Suprapubic skin (tissue), 4 donors: ENCODE data around the gene PMEPA1. TPM values are rescaled to one million over a fixed set of nuclear protein-coding genes. Genes with fewer than 3 reads are reported as not detected.

Source experiments
- DNase-seq, 2 donors: peaks; one replicate each; pipeline ENCODE4 v3.0.0-alpha.2; 2019; ENCODE audit warnings: low spot score in 2 of 2
- H3K27ac ChIP-seq: fragments of 200-600 bp; sonication (generic); one replicate; pipeline ENCODE4 v1.5.1; 2019
- H3K27me3 ChIP-seq: fragments of 200-600 bp; sonication (generic); one replicate; pipeline ENCODE4 v1.5.1; 2019
- H3K36me3 ChIP-seq: fragments of 200-600 bp; sonication (generic); one replicate; pipeline ENCODE4 v1.5.1; 2019
- H3K4me1 ChIP-seq: fragments of 200-600 bp; sonication (generic); one replicate; pipeline ENCODE4 v1.5.1; 2019
- H3K4me3 ChIP-seq: fragments of 200-600 bp; sonication (generic); one replicate; pipeline ENCODE4 v1.5.1; 2019; ENCODE audit warnings: mild to moderate bottlenecking
- H3K9me3 ChIP-seq: fragments of 200-600 bp; sonication (generic); one replicate; pipeline ENCODE4 v1.5.1; 2019
- CTCF ChIP-seq, 2 donors: fragments of 200-600 bp in 1 of 2; fragments of 450-650 bp in 1 of 2; sonication (generic) in 1 of 2; IDR thresholded peaks; one replicate each; pipeline ENCODE4 v1.5.1; 2016 to 2019; ENCODE audit warnings: antibody characterized with exemption in 2 of 2, mild to moderate bottlenecking in 1 of 2, moderate library complexity in 1 of 2
- EP300 ChIP-seq: sonication (generic); formaldehyde crosslinking; IDR thresholded peaks from one replicate; pipeline ENCODE4 v1.6.1; 2017; ENCODE audit warnings: antibody characterized with exemption
- POLR2A ChIP-seq, 2 donors: fragments of 450-650 bp; IDR thresholded peaks; one replicate each; pipeline ENCODE4 v1.6.1; 2017; ENCODE audit warnings: antibody characterized with exemption in 2 of 2, mild to moderate bottlenecking in 2 of 2, moderate library complexity in 2 of 2
- POLR2AphosphoS5 ChIP-seq, 3 donors: sonication (generic); formaldehyde crosslinking; IDR thresholded peaks; one replicate each; pipeline ENCODE4 v1.6.1; 2017; ENCODE audit warnings: antibody characterized with exemption in 3 of 3
- WGBS: methylation state at CpG from one replicate; pipeline ENCODE4 v1.1.5; 2018; 5-methylcytosine and 5-hydroxymethylcytosine counted together
- total RNA-seq, 4 donors: library from RNA; depleted of rRNA; stranded (reverse); fragments of >200 nt; gene quantifications; one replicate each; pipeline ENCODE4 v1.1.0, GENCODE V29; 2016

Gene PMEPA1
- total RNA-seq, 4 donors from 2014 or later: 9.5 to 20.4 (median 16.2) TPM

GRCh38 chr20:57707849-57708693, 1.7 kb downstream of the PMEPA1 start:
- peaks cover 60% of the 10 kb centered on the region for H3K4me1 ChIP-seq
- 34% methylated on average over 20 of the region's 23 CpGs for WGBS

GRCh38 chr20:57707320-57707719, 2.5 kb downstream of the PMEPA1 start:
- H3K9me3 ChIP-seq: no peaks in the 10 kb centered on the region
- no peaks in the 10 kb centered on the region for H3K36me3 ChIP-seq
- H3K27ac ChIP-seq: peak overlapping the region; percentile 1
- peak overlapping the region; percentile 66 for H3K4me3 ChIP-seq
- TF ChIP-seq CTCF (IDR thresholded peaks at IDR 0.05) (no peak), EP300 (no peak), POLR2AphosphoS5 (IDR thresholded peaks at IDR 0.05) (no peak), POLR2A (IDR thresholded peaks at IDR 0.05) (no peak)
- no peaks in the 10 kb centered on the region for H3K27me3 ChIP-seq
- DNase-seq: no peak
- H3K4me1 ChIP-seq: peaks cover 54% of the 10 kb centered on the region
- 67% methylated on average over 7 of the region's 7 CpGs for WGBS

More at GRCh38 chr20:57707849-57708693, 1.7 kb downstream of the PMEPA1 start:
- peak overlapping the region; percentile 66 for H3K4me3 ChIP-seq
- no peak for DNase-seq
- peak overlapping the region; percentile 91 for H3K27ac ChIP-seq
- no peaks in the 10 kb centered on the region for H3K36me3 ChIP-seq
- no peaks in the 10 kb centered on the region for H3K27me3 ChIP-seq
- TF ChIP-seq EP300 (no peak), POLR2AphosphoS5 (IDR thresholded peaks at IDR 0.05) (no peak), CTCF (IDR thresholded peaks at IDR 0.05) (no peak), POLR2A (IDR thresholded peaks at IDR 0.05) (no peak)
- no peaks in the 10 kb centered on the region for H3K9me3 ChIP-seq

- TF ChIP-seq CTCF (IDR thresholded peaks at IDR 0.05) (no peak), EP300 (no peak), POLR2A (IDR thresholded peaks at IDR 0.05) (no peak), POLR2AphosphoS5 (IDR thresholded peaks at IDR 0.05) (no peak)
- Histone ChIP-seq H3K36me3 (no peaks in the 10 kb centered on the region), H3K27me3 (no peaks in the 10 kb centered on the region), H3K4me3 (no peak overlapping the region), H3K27ac (no peak overlapping the region), H3K9me3 (no peaks in the 10 kb centered on the region), H3K4me1 (peaks cover 35% of the 10 kb centered on the region)
- WGBS: 82% methylated on average over 17 of the region's 18 CpGs
- no peak for DNase-seq
Measured at GRCh38 chr20:57705127-57705899, 4.5 kb downstream of the PMEPA1 start.

- H3K36me3 ChIP-seq: no peaks in the 10 kb centered on the region
- H3K27ac ChIP-seq: no peak overlapping the region
- peaks cover 32% of the 10 kb centered on the region for H3K4me1 ChIP-seq
- H3K27me3 ChIP-seq: no peaks in the 10 kb centered on the region
- no peak overlapping the region for H3K4me3 ChIP-seq
- TF ChIP-seq EP300: no peak
- no peak for TF ChIP-seq POLR2A (IDR thresholded peaks at IDR 0.05)
- TF ChIP-seq POLR2AphosphoS5 (IDR thresholded peaks at IDR 0.05): no peak
- no peak for TF ChIP-seq CTCF (IDR thresholded peaks at IDR 0.05)
- DNase-seq: no peak
- no peaks in the 10 kb centered on the region for H3K9me3 ChIP-seq
- WGBS: 76% methylated on average over 6 of the region's 14 CpGs
Measured at GRCh38 chr20:57704245-57704644, 5.6 kb downstream of the PMEPA1 start.

GRCh38 chr20:57703013-57703412, 6.8 kb downstream of the PMEPA1 start:
- Histone ChIP-seq H3K27ac (no peak overlapping the region), H3K27me3 (no peaks in the 10 kb centered on the region), H3K9me3 (no peaks in the 10 kb centered on the region), H3K4me1 (peaks cover 30% of the 10 kb centered on the region), H3K36me3 (no peaks in the 10 kb centered on the region), H3K4me3 (no peak overlapping the region)
- no peak for DNase-seq
- no peak for TF ChIP-seq EP300
- TF ChIP-seq POLR2A (IDR thresholded peaks at IDR 0.05): no peak
- no peak for TF ChIP-seq POLR2AphosphoS5 (IDR thresholded peaks at IDR 0.05)
- no peak for TF ChIP-seq CTCF (IDR thresholded peaks at IDR 0.05)
- 77% methylated on average over 5 of the region's 6 CpGs for WGBS
